HG03066 (cell line): ENCODE data around the gene NCL.
"Not testable (repeated sequence)": the region's sequence is repeated elsewhere in the genome, so short reads cannot be mapped to it uniquely, and the experiment has no call there.

ENCODE experiments used
- ATAC-seq: cut with Tn5 transposase; IDR thresholded peaks from one replicate; pipeline ENCODE4 v1.9.1; 2021; ENCODE audit warnings: low read depth; ENCODE audit not compliant: unreplicated experiment

NCL gene

DNA sequence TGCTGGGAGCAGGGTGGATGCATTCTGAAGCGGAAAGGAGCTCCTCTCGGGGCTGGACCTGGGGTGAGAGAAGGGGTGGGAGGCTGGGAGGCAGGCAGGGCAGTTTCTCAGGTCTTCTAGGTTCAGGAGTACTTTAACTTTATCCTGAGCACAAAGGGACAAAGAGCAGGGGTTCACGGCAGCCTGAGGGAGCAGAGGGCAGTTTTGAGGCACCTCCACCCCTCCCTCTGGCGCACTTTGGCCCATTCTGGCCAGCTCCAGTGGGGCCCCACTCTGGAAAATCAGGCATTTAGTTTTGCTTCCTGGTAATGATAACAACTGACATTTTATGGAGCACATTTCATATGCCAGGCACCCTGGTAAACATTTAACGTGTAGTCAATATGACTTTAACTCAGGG, 54.5 kb downstream of the NCL start:
- ATAC-seq = no peak

DNA sequence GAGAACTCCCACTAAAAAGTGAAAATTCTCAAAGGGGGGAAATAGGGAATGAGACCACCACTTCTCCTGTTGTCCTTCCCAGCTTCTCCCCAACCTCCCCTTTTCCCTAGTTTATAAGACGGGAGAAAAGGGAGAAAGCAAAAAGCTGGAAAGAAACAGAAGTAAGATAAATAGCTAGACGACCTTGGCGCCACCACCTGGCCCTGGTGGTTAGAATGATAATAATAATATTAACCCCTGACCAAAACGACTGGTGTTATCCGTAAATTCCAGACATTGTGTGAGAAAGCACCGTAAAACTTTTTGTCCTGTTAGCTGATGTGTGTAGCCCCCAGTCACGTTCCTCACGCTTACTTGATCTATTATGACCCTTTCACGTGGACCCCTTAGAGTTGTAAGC, 56.0 kb downstream of the NCL start:
- not testable (repeated sequence) for ATAC-seq

DNA sequence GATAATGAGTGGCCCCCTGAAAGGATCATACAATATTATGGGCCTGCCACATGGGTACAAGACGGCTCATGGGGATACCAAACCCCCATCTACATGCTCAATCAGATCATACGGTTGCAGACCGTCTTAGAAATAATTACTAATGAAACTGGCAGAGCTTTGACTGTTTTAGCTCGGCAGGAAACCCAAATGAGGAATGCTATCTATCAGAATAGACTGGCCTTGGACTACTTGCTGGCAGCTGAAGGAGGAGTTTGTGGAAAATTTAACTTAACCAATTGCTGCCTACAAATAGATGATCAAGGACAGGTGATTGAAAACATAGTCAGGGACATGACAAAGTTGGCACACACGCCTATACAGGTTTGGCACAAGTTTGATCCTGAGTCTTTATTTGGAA, 56.6 kb downstream of the NCL start:
- not testable (repeated sequence) for ATAC-seq

DNA sequence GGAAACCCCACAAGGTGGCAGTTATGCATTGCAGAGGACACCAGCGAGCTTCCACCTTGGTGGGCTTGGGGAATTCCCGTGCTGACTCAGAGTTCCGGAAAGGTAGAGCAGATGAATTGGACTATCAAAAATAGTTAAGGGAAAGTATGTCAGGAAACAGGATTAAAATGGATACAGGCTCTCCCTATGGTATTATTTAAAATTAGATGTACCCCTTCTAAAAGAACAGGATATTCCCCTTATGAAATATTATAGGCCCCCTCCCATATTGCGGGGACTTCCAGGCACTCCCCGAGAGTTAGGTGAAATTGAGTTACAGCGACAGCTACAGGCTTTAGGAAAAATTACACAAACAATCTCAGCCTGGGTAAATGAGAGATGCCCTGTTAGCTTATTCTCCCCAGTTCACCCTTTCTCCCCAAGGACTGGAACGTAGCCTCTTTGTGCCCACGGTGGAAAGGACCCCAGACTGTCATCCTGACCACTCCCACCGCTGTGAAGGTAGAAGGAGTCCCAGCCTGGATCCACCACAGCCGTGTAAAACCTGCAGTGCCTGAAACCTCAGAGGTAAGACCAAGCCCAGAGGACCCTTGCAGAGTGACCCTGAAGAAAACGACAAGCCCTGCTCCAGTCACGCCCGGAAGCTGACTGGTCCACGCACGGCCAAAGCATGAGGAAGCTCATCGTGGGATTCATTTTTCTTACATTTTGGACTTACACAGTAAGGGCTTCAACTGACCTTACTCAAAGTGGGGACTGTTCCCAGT, 58.5 kb downstream of the NCL start:
- ATAC-seq = not testable (repeated sequence)

DNA sequence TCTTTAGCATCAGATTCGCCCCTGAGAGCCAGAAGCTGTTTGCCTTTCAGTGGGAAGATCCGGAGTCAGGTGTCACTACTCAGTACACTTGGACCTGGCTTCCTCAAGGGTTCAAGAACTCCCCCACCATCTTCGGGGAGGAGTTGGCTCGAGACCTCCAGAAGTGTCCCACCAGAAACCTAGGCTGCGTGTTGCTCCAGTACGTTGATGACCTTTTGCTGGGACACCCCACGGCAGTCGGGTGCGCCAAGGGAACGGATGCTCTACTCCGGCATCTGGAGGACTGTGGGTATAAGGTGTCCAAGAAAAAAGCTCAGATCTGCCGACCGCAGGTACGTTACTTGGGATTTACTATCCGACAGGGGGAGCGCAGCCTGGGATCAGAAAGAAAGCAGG, 60.1 kb downstream of the NCL start:
- ATAC-seq = not testable (repeated sequence)
